GM18870 (cell line): ENCODE results near the gene DNPH1.

ENCODE experiments used
- ATAC-seq: cut with Tn5 transposase; IDR thresholded peaks from one replicate; pipeline ENCODE4 v1.9.1; 2021; ENCODE audit warnings: moderate library complexity; ENCODE audit not compliant: unreplicated experiment

The DNPH1 gene

GRCh38 chr6:43264599-43265145 is 35.4 kb upstream of the DNPH1 start:
- ATAC-seq, result no peak

GRCh38 chr6:43263314-43264178 is 34.3 kb upstream of the DNPH1 start:
- ATAC-seq, result no peak

GRCh38 chr6:43262780-43263313 is 33.6 kb upstream of the DNPH1 start:
- ATAC-seq, result no peak

- ATAC-seq, result no peak
Measured at GRCh38 chr6:43262000-43262779, 32.9 kb upstream of the DNPH1 start.

- ATAC-seq, result no peak
Measured at GRCh38 chr6:43261198-43261597, 31.9 kb upstream of the DNPH1 start.

- no peak for ATAC-seq
Measured at GRCh38 chr6:43260791-43261190, 31.5 kb upstream of the DNPH1 start.

- no peak for ATAC-seq
Measured at GRCh38 chr6:43258807-43259686, 29.8 kb upstream of the DNPH1 start.

GRCh38 chr6:43258180-43258579 is 28.9 kb upstream of the DNPH1 start:
- no peak for ATAC-seq

- ATAC-seq, result no peak
Measured at GRCh38 chr6:43257367-43258145, 28.3 kb upstream of the DNPH1 start.

GRCh38 chr6:43256670-43257366 is 27.5 kb upstream of the DNPH1 start:
- ATAC-seq, result no peak

GRCh38 chr6:43255408-43256054 is 26.2 kb upstream of the DNPH1 start:
- no peak for ATAC-seq

GRCh38 chr6:43254846-43255245 is 25.6 kb upstream of the DNPH1 start:
- ATAC-seq, result no peak

GRCh38 chr6:43254138-43254817 is 25.0 kb upstream of the DNPH1 start:
- ATAC-seq, result no peak

- ATAC-seq, result no peak
Measured at GRCh38 chr6:43253401-43253800, 24.1 kb upstream of the DNPH1 start.

- no peak for ATAC-seq
Measured at GRCh38 chr6:43250992-43251373, 21.7 kb upstream of the DNPH1 start.

GRCh38 chr6:43248791-43249190 is 19.5 kb upstream of the DNPH1 start:
- no peak for ATAC-seq

GRCh38 chr6:43248101-43248500 is 18.8 kb upstream of the DNPH1 start:
- ATAC-seq, result no peak
